Spinal cord (tissue), 10 donors: ENCODE results near the gene OR10G2. TPM values are rescaled to one million over a fixed set of nuclear protein-coding genes. Genes with fewer than 3 reads are reported as not detected.
"Not testable (repeated sequence)": the region's sequence is repeated elsewhere in the genome, so short reads cannot be mapped to it uniquely, and the experiment has no call there.

Source experiments
- DNase-seq, 6 donors: peaks; one replicate each; pipeline versions ENCODE4 v3.0.0 to v3.0.0-alpha.2; 2013 to 2015; ENCODE audit warnings: low spot score in 6 of 6, low read depth in 4 of 6
- H3K27ac ChIP-seq: one replicate; pipeline ENCODE4 v1.5.1; 2013; ENCODE audit warnings: low read depth, low read length, control low read depth
- H3K27me3 ChIP-seq: one replicate; pipeline ENCODE4 v1.6.1; 2013; ENCODE audit warnings: low read length; ENCODE audit not compliant: control insufficient read depth, insufficient read depth
- H3K36me3 ChIP-seq: one replicate; pipeline ENCODE4 v1.6.1; 2013; ENCODE audit warnings: low read length; ENCODE audit not compliant: control insufficient read depth, insufficient read depth
- H3K4me1 ChIP-seq: one replicate; pipeline ENCODE4 v1.6.1; 2013; ENCODE audit warnings: low read length; ENCODE audit not compliant: control insufficient read depth, insufficient read depth
- H3K4me3 ChIP-seq: one replicate; pipeline ENCODE4 v1.5.1; 2013; ENCODE audit warnings: low read depth, low read length, control low read depth
- H3K9me3 ChIP-seq: one replicate; pipeline ENCODE4 v1.6.1; 2013; ENCODE audit warnings: low read length; ENCODE audit not compliant: control insufficient read depth, insufficient read depth
- WGBS: methylation state at CpG from one replicate; pipeline ENCODE4 v1.1.5; 2013; ENCODE audit warnings: missing lambda C conversion rate; ENCODE audit not compliant: insufficient coverage; 5-methylcytosine and 5-hydroxymethylcytosine counted together
- polyA plus RNA-seq, 2 donors: library from polyadenylated mRNA; unstranded; fragments of 120-200 nt; gene quantifications; one replicate each; pipeline ENCODE4 v1.2.1, GENCODE V29; 2013; ENCODE audit not compliant: insufficient read length in 2 of 2
- total RNA-seq, 2 donors: library from RNA; depleted of rRNA in 1 of 2; stranded (reverse); fragments of 120-200 nt in 1 of 2; fragments of >200 nt in 1 of 2; gene quantifications; one replicate each; pipeline versions ENCODE4 v1.2.3 to v1.2.4, GENCODE V29; 2013 to 2014
- donor health status: healthy.

OR10G2 gene
- total and polyA plus RNA-seq, 4 donors = not detected

GRCh38 chr14:21653331-21653885, 18.7 kb upstream of the OR10G2 start, which contains the start of gene OR4E2:
Gene OR4E2 (plus strand): TSS chr14:21653835. CDS start chr14:21665083, 11,248 bp downstream.
- 100% methylated on average over 1 of the region's 2 CpGs for WGBS
- Histone ChIP-seq H3K4me3 (no peak within 1 kb of the TSS), H3K36me3 (no peaks in the 10 kb centered on the region), H3K9me3 (no peaks in the 10 kb centered on the region), H3K27ac (no peak within 1 kb of the TSS), H3K4me1 (no peaks in the 10 kb centered on the region), H3K27me3 (no peaks in the 10 kb centered on the region)
- no peak for DNase-seq

GRCh38 chr14:21652209-21652808, 17.6 kb upstream of the OR10G2 start:
- WGBS = 88% methylated on average over 1 of the region's 1 CpG
- H3K36me3 ChIP-seq = no peaks in the 10 kb centered on the region

GRCh38 chr14:21647380-21647779, 12.6 kb upstream of the OR10G2 start:
- H3K4me1 ChIP-seq = no peaks in the 10 kb centered on the region
- no peaks in the 10 kb centered on the region for H3K9me3 ChIP-seq
- no peak overlapping the region for H3K4me3 ChIP-seq
- H3K36me3 ChIP-seq = no peaks in the 10 kb centered on the region
- no peaks in the 10 kb centered on the region for H3K27me3 ChIP-seq
- H3K27ac ChIP-seq = no peak overlapping the region
- peak in 1 of 6 donors; percentile 76 for DNase-seq

More at GRCh38 chr14:21652209-21652808, 17.6 kb upstream of the OR10G2 start:
- no peak for DNase-seq
- no peak overlapping the region for H3K27ac ChIP-seq
- H3K9me3 ChIP-seq = no peaks in the 10 kb centered on the region
- no peaks in the 10 kb centered on the region for H3K4me1 ChIP-seq
- no peak overlapping the region for H3K4me3 ChIP-seq
- H3K27me3 ChIP-seq = no peaks in the 10 kb centered on the region

GRCh38 chr14:21643407-21643806, 8.7 kb upstream of the OR10G2 start:
- 84% methylated on average over 3 of the region's 5 CpGs for WGBS

GRCh38 chr14:21642683-21643082, 7.9 kb upstream of the OR10G2 start:
- H3K9me3 ChIP-seq = no peaks in the 10 kb centered on the region
- WGBS = 40% methylated on average over 1 of the region's 3 CpGs
- no peak for DNase-seq

More at GRCh38 chr14:21643407-21643806, 8.7 kb upstream of the OR10G2 start:
- Histone ChIP-seq H3K27ac (no peak overlapping the region), H3K4me1 (no peaks in the 10 kb centered on the region), H3K9me3 (no peaks in the 10 kb centered on the region), H3K27me3 (no peaks in the 10 kb centered on the region), H3K36me3 (no peaks in the 10 kb centered on the region), H3K4me3 (no peak overlapping the region)
- DNase-seq = no peak

GRCh38 chr14:21631084-21631483, 3.7 kb downstream of the OR10G2 start:
- no peak for DNase-seq
- no peaks in the 10 kb centered on the region for H3K36me3 ChIP-seq
- WGBS = no CpG with 5 or more reads among the region's 3 CpGs
- no peaks in the 10 kb centered on the region for H3K9me3 ChIP-seq
- no peak overlapping the region for H3K4me3 ChIP-seq
- H3K27ac ChIP-seq = no peak overlapping the region
- H3K4me1 ChIP-seq = no peaks in the 10 kb centered on the region
- no peaks in the 10 kb centered on the region for H3K27me3 ChIP-seq

More at GRCh38 chr14:21642683-21643082, 7.9 kb upstream of the OR10G2 start:
- Histone ChIP-seq H3K4me3 (no peak overlapping the region), H3K4me1 (no peaks in the 10 kb centered on the region), H3K36me3 (no peaks in the 10 kb centered on the region), H3K27me3 (no peaks in the 10 kb centered on the region), H3K27ac (no peak overlapping the region)

GRCh38 chr14:21630503-21630902, 4.2 kb downstream of the OR10G2 start:
- not testable (repeated sequence) for H3K9me3 ChIP-seq, H3K36me3 ChIP-seq, H3K27me3 ChIP-seq, H3K27ac ChIP-seq, H3K4me1 ChIP-seq, DNase-seq, H3K4me3 ChIP-seq
- WGBS = no CpG with 5 or more reads among the region's 1 CpG

GRCh38 chr14:21626491-21627230, 8.1 kb downstream of the OR10G2 start:
- no peak overlapping the region for H3K4me3 ChIP-seq
- no peak for DNase-seq
- no peaks in the 10 kb centered on the region for H3K27me3 ChIP-seq
- no peak overlapping the region for H3K27ac ChIP-seq
- H3K36me3 ChIP-seq = no peaks in the 10 kb centered on the region
- H3K9me3 ChIP-seq = no peaks in the 10 kb centered on the region
- no peaks in the 10 kb centered on the region for H3K4me1 ChIP-seq
- WGBS = no CpG with 5 or more reads among the region's 3 CpGs

- Histone ChIP-seq H3K4me1 (no peaks in the 10 kb centered on the region), H3K27me3 (no peaks in the 10 kb centered on the region), H3K27ac (no peak overlapping the region), H3K36me3 (no peaks in the 10 kb centered on the region), H3K9me3 (no peaks in the 10 kb centered on the region), H3K4me3 (no peak overlapping the region)
- WGBS = 86% methylated on average over 5 of the region's 8 CpGs
- no peak for DNase-seq
Measured at GRCh38 chr14:21617614-21618013, 17.1 kb downstream of the OR10G2 start.

GRCh38 chr14:21614240-21614639, 20.5 kb downstream of the OR10G2 start:
- H3K9me3 ChIP-seq = no peaks in the 10 kb centered on the region
- H3K27ac ChIP-seq = no peak overlapping the region
- 33% methylated on average over 1 of the region's 1 CpG for WGBS
- no peak overlapping the region for H3K4me3 ChIP-seq
- no peaks in the 10 kb centered on the region for H3K4me1 ChIP-seq
- H3K27me3 ChIP-seq = no peaks in the 10 kb centered on the region
- no peak for DNase-seq
- no peaks in the 10 kb centered on the region for H3K36me3 ChIP-seq
